CD4-positive, alpha-beta T cell treated with Interleukin-6 for 4 hours (primary cell): ENCODE results near the gene DDIT4.
"Not testable (repeated sequence)": the region's sequence is repeated elsewhere in the genome, so short reads cannot be mapped to it uniquely, and the experiment has no call there.

Source experiments
- DNase-seq: peaks from one replicate; pipeline ENCODE4 v3.0.0-alpha.2; 2020; ENCODE audit warnings: mixed read lengths

Gene DDIT4

GRCh38 chr10:72297281-72297804 is 23.6 kb downstream of the DDIT4 start:
- peak; percentile 96 for DNase-seq

DNA sequence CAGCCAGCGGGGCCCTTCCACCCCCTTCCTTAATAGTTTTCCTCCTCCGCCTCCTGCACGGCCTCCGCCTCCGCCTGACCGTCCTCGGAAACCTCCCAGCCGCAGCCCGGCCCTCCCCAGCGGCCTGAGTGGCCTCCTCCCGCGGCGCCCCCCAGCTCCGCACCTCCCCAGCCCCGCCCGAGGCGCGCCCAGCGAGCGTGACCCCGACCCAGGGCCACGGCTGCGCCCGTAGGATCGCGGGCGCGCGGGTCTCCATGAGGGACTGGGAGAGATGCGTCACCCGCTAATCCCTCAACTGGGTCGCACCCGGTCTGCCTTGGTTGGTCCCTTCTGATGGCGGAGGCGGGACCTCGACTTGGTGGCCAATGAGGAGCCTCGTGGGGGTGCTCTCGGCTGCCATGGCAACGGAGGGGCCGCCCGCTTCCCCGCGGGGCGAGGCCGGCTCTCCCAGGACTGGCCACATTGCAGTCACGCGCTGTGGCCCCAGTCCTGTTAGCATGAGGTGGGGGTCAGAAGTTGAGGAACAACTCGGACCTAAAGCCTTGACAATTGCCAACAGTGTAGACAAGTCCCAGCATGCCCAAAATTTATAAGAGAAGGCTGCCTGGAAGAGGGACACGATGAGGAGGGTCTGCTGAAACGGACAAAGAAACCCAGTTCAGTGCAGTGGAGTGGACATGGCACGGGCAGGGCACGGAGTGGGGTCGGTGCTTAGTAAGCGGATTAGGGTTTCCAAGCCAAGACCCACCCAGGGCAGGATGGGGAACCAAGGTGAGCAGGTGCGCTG is 24.3 kb downstream of the DDIT4 start:
- peak; percentile 91 for DNase-seq

- no peak for DNase-seq
These were observed 25.1 kb downstream of the DDIT4 start for GRCh38 chr10:72298592-72299519.

DNA sequence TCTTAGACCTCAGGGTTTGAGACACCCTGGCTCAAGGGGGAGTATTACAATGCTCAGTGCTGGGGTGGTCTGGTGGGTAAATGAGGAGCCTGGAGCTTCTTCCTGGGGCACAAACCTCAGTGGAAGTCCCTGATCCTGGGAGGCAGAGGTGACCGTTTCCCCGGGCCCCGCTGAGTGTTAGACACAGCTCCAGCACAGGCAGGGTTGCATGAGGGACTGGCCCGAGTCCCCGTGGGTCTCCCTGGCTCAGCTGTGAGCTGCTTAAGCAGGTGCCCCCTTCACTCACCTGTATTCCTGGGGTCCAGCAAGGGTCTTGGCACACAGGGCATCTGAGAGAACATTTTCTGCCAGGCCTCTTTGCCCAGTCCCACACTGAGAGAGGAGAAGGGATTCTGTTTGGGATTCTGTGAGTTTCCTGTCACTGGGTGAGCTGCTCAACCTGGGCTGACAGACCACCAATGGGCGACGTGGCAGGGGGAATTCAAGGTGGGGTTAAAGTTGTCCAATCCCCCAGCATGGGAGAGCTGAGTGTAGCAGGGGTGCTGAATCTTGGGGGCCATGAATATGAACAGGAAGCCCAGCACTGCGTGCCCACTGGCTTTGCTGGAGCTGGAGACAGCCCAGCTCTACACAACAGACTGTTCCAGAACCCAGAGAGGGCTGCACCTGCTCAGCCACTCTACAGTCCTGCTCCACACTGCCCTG is 29.9 kb downstream of the DDIT4 start:
- DNase-seq: peak; percentile 1

DNA sequence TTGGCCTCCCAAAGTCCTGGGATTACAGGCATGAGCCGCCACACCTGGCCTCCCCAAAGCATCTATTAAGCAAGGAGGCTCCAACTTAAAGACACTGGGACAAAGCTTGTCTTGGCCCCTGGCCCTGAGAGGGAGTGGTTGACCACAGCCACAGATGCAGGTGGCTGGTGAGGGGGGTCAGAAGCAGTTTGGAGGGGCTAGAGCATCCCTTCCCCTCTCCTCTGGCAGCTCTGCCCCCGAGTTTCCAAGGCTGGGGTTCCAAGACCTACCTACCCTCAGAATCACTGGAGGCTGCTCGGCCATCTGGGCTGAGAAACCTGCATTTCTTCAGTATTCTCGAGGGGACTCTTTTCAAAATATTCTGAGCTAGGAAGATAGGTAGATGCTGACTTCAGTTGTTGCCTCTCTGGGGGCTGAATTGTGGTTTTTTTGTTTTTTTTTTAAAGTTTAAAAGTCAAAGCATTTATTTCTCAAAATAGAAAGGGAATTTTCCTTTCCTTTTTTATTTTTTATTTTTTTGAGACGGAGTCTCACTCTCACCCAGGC is 32.6 kb downstream of the DDIT4 start:
- peak; percentile 5 for DNase-seq

DNA sequence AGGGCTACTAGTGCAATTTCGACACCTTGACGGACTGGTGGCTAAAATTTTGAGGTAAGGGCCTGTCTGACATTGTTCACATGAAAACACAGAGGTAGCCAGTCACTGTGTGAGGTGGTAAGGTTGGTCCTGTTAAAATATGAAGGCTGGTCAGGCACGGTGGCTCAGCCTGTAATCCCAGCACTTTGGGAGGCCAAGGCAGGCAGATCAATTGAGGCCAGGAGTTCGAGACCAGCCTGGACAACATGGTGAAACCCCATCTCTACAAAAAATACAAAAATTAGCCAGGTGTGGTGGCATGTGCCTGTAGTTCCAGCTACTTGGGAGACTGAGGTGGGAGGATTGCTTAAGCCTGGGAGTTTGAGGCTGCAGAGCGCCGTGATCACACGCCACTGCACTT is 34.0 kb downstream of the DDIT4 start:
- not testable (repeated sequence) for DNase-seq

DNA sequence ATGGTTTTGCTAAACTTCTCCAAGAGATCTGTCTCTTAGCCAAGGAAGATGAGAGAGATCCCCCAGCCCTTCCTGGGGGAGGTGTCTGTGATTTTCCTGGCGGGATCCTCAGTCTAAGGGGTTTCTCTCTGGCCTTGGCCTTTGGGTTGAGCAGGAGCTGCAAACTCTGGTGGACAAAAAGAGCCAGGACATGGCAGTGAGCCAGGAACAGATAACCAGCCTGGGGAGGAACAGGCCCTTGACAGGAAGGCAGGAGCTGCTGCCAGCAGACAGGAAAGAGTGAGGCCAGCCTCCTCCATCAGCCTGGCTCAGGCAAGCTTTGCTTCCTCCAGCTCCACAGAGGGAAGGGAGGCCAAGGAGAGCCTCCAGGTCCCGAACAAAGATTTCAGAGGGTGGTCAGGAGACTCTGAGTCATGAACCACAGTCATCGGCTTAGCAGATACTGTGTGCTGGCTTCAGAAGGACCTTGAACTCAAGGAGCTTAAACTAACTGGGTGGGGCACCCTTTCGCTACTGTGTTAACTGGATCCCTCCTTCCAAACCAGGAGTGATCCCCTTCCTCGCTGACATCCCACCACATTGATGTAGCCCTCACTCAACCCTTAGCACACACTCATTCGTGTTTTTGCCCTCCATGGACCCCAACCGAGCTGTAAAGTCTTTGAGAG is 34.7 kb downstream of the DDIT4 start:
- peak; percentile 56 for DNase-seq

DNA sequence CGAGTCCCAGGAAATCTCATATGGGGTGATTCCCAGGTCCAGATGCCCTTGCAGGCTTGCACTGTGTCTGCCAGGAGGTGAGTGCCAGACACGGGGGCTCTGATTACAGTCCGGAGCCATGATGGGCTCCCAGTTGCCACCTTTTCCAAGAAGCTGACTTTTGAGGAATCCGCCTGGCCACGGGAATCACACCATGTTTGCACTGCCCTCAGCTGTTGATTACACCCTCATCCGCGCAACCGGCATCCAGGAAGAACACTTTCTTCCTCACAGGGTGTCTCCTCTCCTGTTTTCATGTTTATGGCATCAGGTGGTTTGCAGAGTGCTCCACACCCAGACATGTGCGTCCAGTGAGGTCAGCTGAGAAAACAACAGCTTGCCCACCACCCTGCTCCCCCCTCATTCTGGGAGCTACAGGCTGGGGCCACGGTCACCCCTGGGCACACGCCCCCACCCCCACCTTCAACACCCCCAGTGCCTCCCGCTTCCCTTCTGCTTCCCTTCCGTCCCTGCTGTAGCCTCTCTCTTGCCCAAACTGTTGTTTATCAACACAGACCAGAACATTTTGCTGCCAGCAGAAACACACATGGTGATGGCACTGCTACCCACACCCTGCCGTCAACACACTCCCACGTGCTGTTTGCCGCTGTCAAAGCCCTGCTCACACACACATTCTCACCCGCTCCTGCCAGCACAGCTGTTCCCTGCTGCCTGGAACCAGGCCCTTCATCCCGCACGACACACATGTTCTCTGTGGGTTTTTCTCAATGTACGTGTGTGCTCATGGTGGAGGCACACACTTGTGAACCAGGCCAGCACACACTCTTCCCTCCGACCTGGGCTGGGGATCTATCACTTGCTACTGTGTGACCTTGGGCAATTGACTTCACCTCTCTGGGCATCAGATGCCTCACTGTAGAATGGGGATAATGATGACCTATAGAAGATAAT is 35.8 kb downstream of the DDIT4 start:
- DNase-seq: peak; percentile 32

DNA sequence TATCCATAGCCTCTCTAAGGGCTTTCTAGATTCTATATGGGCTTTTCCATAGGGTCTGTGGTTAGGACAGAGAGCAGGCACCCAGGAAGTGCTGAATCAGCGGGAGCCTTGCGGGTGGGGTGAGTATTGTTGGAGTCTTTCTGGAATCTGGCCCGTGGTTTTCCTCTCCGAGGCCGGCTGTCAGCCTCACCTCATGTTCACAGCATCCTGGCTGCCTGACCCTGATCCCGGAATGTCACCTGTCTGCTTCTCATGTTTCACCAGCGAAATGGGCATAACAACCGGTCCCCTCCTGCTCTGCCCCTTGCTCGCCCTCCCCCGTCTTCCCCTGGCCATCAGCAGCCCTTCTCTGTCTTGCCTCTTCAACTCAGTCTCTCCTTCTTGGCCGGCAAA is 36.5 kb downstream of the DDIT4 start:
- DNase-seq: no peak

GRCh38 chr10:72310636-72311035 is 36.9 kb downstream of the DDIT4 start:
- DNase-seq: no peak

DNA sequence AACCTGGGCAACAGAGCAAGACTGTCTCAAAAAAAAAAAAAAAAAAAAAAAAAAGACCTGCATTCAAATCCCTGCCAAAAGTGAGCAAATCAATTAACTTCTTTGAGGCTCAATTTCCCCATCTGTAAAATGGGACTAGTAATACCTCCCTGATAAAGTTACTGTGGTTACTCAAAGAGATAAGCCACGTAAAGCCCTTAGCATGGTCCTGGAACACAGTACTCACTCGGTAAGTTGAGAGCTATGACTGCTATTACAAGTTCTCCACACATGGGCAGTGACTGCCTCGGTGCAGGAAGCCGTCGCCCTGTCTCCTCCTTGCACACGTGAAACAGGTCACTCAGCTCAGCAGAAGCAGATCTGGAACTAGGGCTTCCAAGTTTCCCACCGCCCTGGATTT is 37.9 kb downstream of the DDIT4 start:
- DNase-seq: peak; percentile 56

DNA sequence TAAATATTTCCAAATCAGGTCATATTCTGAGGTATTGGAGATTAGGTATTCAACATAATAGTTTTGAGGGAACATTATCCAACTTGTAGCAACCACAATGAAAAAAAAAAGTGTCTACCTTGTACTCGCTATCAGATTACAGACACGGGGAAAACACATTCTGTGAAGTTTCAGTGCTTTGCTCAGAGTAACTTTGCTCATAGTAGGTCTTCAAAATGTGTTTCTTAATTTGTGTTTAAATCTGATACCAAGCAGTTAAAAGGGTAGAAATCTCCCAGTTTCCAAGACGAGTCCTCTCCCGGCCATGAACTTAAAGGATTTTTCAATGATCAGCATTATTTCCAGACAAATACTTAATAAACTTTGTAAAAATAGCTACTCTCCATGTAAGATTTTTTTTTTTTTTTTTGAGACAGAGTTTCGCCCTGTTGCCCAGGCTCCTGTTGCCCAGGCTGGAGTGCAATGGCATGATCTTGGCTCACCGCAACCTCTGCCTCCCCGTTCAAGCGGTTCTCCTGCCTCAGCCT is 39.2 kb downstream of the DDIT4 start:
- DNase-seq: no peak

DNA sequence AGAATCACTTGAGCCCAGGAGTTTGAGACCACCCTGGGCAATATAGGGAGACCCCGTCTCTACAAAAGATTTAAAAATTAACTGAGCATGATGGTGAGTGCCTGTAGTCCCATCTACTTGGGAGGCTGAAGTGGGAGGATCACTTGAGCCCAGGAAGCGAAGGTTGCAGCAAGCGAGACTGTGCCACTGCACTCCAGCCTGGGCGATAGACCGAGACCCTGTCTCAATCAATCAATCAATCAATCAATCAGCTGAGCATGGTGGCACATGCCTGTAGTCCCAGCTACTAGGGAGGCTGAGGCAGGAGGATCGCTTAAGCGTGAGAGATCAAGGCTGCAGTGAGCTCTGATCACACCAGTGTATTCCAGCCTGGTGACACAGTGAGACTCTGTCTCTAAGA is 40.5 kb downstream of the DDIT4 start:
- peak; percentile 1 for DNase-seq

DNA sequence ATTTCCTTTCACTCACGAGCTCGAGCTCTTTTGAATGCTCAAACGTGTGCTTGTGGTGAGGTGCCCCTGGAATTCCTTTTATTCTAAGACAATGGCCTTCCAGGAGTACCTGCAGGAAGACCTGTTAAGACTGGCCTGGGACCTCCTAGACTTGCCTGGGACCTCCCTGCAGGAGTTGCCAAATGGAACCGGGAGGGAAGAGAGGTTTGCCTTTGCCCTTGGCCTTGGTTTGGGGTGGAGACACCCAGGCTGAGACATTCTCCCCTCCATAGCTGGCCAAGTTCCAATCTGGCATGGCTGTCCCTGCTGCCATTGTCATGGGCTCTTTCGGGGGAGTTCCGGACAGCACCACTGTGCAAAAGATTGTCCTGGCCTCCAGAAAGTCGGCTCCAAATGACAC is 41.3 kb downstream of the DDIT4 start:
- peak; percentile 8 for DNase-seq

DNA sequence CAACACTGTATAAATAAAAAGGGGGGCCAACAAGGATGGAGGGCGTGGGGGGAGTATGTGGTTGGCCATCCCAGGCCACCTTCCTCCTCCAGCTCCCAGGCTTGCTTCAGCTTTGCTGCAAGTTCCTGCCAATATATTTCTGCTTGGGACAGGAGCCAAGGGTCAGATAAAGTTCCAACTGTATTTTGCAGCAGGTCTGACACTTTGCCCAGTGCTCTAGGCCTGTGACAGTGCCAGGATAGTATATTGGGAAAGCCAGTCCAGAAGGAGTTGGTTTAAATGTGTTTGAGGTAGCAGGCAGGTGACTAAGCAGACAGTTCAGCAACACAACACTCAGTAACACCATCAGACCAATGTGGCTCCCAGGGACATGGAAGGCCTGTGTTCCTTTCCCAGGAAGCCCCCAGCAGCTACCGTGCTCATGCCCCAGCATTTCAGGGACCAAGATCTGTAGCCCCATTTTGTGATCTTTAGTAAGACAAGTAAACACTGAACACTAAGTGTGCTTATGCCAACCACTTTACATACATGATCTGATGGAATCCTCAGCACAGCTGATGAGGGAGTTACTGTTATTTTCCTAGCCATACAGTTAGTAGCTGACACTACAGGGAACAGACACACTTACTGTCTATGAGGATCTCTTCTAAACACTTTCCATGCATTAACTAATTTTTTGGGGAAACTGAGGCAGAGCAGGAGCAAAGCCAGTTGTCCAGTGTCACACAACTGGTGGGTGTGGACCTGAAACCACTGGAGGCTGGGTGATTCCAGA is 42.1 kb downstream of the DDIT4 start:
- peak; percentile 11 for DNase-seq

GRCh38 chr10:72316386-72316700 is 42.6 kb downstream of the DDIT4 start:
- DNase-seq: peak; percentile 1

- peak; percentile 87 for DNase-seq
These were observed 43.2 kb downstream of the DDIT4 start for GRCh38 chr10:72316748-72317435.

GRCh38 chr10:72318418-72319262 is 44.9 kb downstream of the DDIT4 start:
- peak; percentile 24 for DNase-seq
